Tibial nerve (tissue), 4 donors: ENCODE data around the gene EXOC6B.

Experiments
- EP300 ChIP-seq, 2 donors: sonication (generic); formaldehyde crosslinking; IDR thresholded peaks; one replicate each; pipeline ENCODE4 v1.6.1; 2017; ENCODE audit warnings: antibody characterized with exemption in 2 of 2, mild to moderate bottlenecking in 1 of 2
- POLR2A ChIP-seq, 2 donors: fragments of 450-650 bp; IDR thresholded peaks; one replicate each; pipeline ENCODE4 v1.6.1; 2017; ENCODE audit warnings: antibody characterized with exemption in 2 of 2, mild to moderate bottlenecking in 2 of 2, moderate library complexity in 2 of 2
- TF ChIP-seq, protein P1 (sequence below), 5 experiments: fragments of 200-600 bp in 3 of 5; fragments of 450-650 bp in 2 of 5; sonication (generic) in 3 of 5; IDR thresholded peaks; one replicate each; pipeline ENCODE4 v1.5.1; 2016 to 2019; ENCODE audit warnings: antibody characterized with exemption in 5 of 5, mild to moderate bottlenecking in 3 of 5, moderate library complexity in 2 of 5

DNA sequence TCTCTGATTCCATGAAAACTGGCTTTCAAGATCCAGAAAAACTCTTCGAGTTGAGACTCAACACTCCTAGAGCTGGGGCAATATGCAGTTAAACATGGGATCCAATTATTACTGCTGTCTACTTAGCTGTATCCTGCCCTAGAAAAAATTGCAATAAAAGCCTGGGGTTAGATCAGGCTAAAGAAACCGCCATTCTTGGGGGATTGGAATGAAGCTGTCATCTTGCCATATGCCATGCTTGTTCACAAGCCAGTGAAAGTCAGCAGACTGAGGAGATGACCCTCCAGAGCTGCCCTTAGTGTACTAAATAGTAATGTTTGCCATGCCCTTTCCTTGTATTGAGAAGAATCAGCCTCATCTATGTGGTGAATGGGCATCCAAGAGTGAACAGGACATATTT is 647.3 kb downstream of the EXOC6B start:
- TF ChIP-seq POLR2A (IDR thresholded peaks at IDR 0.05) (no peak), EP300 (IDR thresholded peaks at IDR 0.05) (no peak)
- TF ChIP-seq, protein P1, sequence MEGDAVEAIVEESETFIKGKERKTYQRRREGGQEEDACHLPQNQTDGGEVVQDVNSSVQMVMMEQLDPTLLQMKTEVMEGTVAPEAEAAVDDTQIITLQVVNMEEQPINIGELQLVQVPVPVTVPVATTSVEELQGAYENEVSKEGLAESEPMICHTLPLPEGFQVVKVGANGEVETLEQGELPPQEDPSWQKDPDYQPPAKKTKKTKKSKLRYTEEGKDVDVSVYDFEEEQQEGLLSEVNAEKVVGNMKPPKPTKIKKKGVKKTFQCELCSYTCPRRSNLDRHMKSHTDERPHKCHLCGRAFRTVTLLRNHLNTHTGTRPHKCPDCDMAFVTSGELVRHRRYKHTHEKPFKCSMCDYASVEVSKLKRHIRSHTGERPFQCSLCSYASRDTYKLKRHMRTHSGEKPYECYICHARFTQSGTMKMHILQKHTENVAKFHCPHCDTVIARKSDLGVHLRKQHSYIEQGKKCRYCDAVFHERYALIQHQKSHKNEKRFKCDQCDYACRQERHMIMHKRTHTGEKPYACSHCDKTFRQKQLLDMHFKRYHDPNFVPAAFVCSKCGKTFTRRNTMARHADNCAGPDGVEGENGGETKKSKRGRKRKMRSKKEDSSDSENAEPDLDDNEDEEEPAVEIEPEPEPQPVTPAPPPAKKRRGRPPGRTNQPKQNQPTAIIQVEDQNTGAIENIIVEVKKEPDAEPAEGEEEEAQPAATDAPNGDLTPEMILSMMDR (IDR thresholded peaks at IDR 0.05): no peak
